Large intestine (tissue), 1 donor: ENCODE measurements around the gene PCDHGA3. TPM values are rescaled to one million over a fixed set of nuclear protein-coding genes. Genes with fewer than 3 reads are reported as not detected.

ENCODE experiments used
- polyA plus RNA-seq: library from polyadenylated mRNA; unstranded; fragments of 120-200 nt; gene quantifications from one replicate; pipeline ENCODE4 v1.2.1, GENCODE V29; 2013

The PCDHGA3 gene
- polyA plus RNA-seq, 1 donor = 0.96 TPM

Other genes starting within 250 kb of the PCDHGA3 start
- 1.7 TPM for gene PCDHB2, start 249.2 kb upstream of the PCDHGA3 start, polyA plus RNA-seq
- gene PCDHB3, start 243.4 kb upstream of the PCDHGA3 start, polyA plus RNA-seq = 1.1 TPM
- 1.6 TPM for gene PCDHB4, start 222.0 kb upstream of the PCDHGA3 start, polyA plus RNA-seq
- gene PCDHB5, start 208.6 kb upstream of the PCDHGA3 start, polyA plus RNA-seq = 2.1 TPM
- gene PCDHB6, start 193.8 kb upstream of the PCDHGA3 start, polyA plus RNA-seq = 0.96 TPM
- 1.3 TPM for gene PCDHB7, start 171.2 kb upstream of the PCDHGA3 start, polyA plus RNA-seq
- gene PCDHB8, start 166.0 kb upstream of the PCDHGA3 start, polyA plus RNA-seq = 0.67 TPM
- gene PCDHB16, start 161.4 kb upstream of the PCDHGA3 start, polyA plus RNA-seq = 1.1 TPM
- 0.73 TPM for gene PCDHB9, start 156.7 kb upstream of the PCDHGA3 start, polyA plus RNA-seq
- gene PCDHB10, start 151.5 kb upstream of the PCDHGA3 start, polyA plus RNA-seq = 2.9 TPM
- gene PCDHB11, start 144.2 kb upstream of the PCDHGA3 start, polyA plus RNA-seq = 1.1 TPM
- gene PCDHB12, start 135.1 kb upstream of the PCDHGA3 start, polyA plus RNA-seq = 1.2 TPM
- gene PCDHB13, start 129.9 kb upstream of the PCDHGA3 start, polyA plus RNA-seq = 1.4 TPM
- gene PCDHB14, start 120.5 kb upstream of the PCDHGA3 start, polyA plus RNA-seq = 2.7 TPM
- gene PCDHB15, start 98.4 kb upstream of the PCDHGA3 start, polyA plus RNA-seq = 3.0 TPM
- gene SLC25A2, start 39.8 kb upstream of the PCDHGA3 start, polyA plus RNA-seq = 0.04 TPM
- 88.9 TPM for gene TAF7, start 23.0 kb upstream of the PCDHGA3 start, polyA plus RNA-seq
- gene PCDHGA1, start 13.3 kb upstream of the PCDHGA3 start, polyA plus RNA-seq = 0.30 TPM
- 1.3 TPM for gene PCDHGA2, start 5.1 kb upstream of the PCDHGA3 start, polyA plus RNA-seq
- 0.52 TPM for gene PCDHGB1, start 6.3 kb downstream of the PCDHGA3 start, polyA plus RNA-seq
- 0.79 TPM for gene PCDHGA4, start 11.2 kb downstream of the PCDHGA3 start, polyA plus RNA-seq
- 1.0 TPM for gene PCDHGB2, start 16.2 kb downstream of the PCDHGA3 start, polyA plus RNA-seq
- gene PCDHGA5, start 20.3 kb downstream of the PCDHGA3 start, polyA plus RNA-seq = 1.5 TPM
- 0.85 TPM for gene PCDHGB3, start 26.4 kb downstream of the PCDHGA3 start, polyA plus RNA-seq
- gene PCDHGA6, start 30.1 kb downstream of the PCDHGA3 start, polyA plus RNA-seq = 1.9 TPM
- 0.69 TPM for gene PCDHGA7, start 38.9 kb downstream of the PCDHGA3 start, polyA plus RNA-seq
- 1.4 TPM for gene PCDHGB4, start 43.9 kb downstream of the PCDHGA3 start, polyA plus RNA-seq
- 0.19 TPM for gene PCDHGA8, start 48.8 kb downstream of the PCDHGA3 start, polyA plus RNA-seq
- gene PCDHGB5, start 54.1 kb downstream of the PCDHGA3 start, polyA plus RNA-seq = 1.8 TPM
- gene PCDHGA9, start 58.9 kb downstream of the PCDHGA3 start, polyA plus RNA-seq = 1.9 TPM
- gene PCDHGB6, start 64.2 kb downstream of the PCDHGA3 start, polyA plus RNA-seq = 2.9 TPM
- gene PCDHGA10, start 69.2 kb downstream of the PCDHGA3 start, polyA plus RNA-seq = 2.1 TPM
- gene PCDHGB7, start 73.8 kb downstream of the PCDHGA3 start, polyA plus RNA-seq = 3.6 TPM
- 1.4 TPM for gene PCDHGA11, start 77.2 kb downstream of the PCDHGA3 start, polyA plus RNA-seq
- gene PCDHGA12, start 86.7 kb downstream of the PCDHGA3 start, polyA plus RNA-seq = 0.81 TPM
- gene PCDHGC3, start 132.1 kb downstream of the PCDHGA3 start, polyA plus RNA-seq = 30.4 TPM
- 1.7 TPM for gene PCDHGC4, start 141.2 kb downstream of the PCDHGA3 start, polyA plus RNA-seq
- 0.39 TPM for gene PCDHGC5, start 145.3 kb downstream of the PCDHGA3 start, polyA plus RNA-seq